ENCODE data around the gene RND1.

The RND1 gene

GRCh38 chr12:48856379-48856778, 9.3 kb downstream of the RND1 start:
- TF ChIP-seq GATA2 (IDR thresholded peaks at IDR 0.05; ENCODE audit: low read depth, low read length) (no peak), GATA3 (IDR thresholded peaks at IDR 0.05; ENCODE audit: low read depth, low read length) (no peak)

- no peak for TF ChIP-seq GATA2 (IDR thresholded peaks at IDR 0.05; ENCODE audit: low read depth, low read length)
- no peak for TF ChIP-seq GATA3 (IDR thresholded peaks at IDR 0.05; ENCODE audit: low read depth, low read length)
Observed at GRCh38 chr12:48854488-48854887, 11.2 kb downstream of the RND1 start.

DNA sequence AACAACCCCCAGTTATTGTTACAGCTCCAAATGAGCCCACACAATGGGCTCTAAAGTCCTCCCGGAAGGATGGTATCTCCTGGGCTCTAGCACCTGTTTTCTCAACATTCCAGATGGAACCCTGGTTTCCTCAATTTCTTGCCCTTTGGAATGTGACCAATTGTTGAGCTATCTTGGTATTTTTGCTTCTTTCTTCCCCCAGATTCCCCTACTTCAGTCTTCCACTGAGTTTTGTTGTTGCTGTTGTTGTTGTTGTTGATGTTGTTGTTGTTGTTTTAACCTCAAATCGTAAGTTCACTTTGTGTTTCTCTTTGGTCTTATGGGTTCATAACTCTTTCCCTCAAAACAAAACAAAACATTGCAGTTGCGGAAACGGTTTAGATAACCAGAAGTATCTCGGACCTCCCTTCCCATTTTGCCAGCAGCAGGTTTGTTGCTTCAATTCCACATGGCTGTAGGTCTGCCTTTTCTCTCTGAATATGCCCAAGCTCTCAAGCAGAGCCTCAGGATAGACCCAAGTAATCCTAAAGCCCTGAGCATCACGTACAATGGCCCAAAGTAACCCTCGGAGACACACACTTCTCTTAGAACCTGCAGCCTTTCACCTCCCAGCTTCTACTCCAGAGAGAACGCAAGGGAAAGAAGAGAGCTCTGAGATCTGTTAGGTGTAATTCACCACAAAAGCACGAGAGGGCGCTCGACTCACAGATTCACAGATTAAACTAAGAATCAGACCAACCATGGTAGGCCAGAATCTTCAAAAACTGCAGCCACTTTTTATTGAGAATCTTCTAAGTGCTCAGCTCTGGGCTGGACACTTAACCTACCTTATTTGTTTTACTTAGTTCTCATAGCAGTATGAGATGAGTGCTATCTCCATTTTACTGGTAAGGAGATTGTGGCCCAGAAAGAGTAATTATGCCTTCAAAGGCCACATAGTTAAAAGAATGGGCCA, 12.7 kb downstream of the RND1 start:
- TF ChIP-seq GATA3 (IDR thresholded peaks at IDR 0.05; ENCODE audit: low read depth, low read length) (no peak), GATA2 (IDR thresholded peaks at IDR 0.05; ENCODE audit: low read depth, low read length) (peak; percentile 70)

DNA sequence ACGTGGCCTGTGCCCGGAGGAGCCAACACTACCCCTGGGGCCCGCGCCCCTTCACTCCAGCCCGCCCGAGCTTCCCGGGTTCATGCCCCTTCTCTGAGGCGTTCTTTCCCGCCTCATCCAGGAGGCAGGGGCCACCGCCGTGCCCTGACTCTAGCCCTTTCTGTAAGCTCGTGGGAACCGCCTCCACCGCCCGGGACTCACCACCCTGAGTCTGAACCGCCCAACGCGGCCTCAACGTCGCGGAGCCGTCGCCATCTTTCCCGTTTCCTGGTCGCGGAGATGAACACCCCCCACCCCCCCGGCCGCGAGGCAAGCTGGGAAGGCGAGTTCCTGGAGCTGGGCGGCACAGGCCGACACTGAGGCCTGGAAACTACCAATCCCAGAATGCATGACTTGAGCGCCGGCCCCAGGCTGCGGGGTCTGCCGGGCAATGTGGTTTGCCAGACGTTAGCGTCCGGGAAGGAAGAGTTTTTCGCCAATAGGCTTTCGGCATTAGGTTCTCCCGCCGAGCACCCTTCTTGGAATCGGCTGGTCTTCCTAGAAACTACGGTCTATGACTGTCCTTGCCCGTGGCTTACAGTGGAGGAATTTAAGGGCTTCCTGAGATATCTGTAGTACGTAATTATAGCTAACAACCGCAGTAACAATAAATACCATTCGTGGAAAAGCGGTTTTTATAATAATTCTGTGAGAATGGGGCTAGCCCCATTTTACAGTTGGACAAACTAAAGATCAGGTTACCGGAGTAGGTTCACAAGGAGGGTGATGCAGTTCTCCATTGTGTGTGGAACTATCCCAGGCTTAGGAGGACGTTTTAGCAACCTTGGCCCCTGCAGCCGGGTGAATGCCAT, 13.6 kb downstream of the RND1 start, which contains the start of gene DDX23:
DDX23 (minus strand) TSS at position 281 of the 851 bp plus-strand sequence. CDS start 6,381 bp downstream, outside the sequence.
- TF ChIP-seq GATA3 (IDR thresholded peaks at IDR 0.05; ENCODE audit: low read depth, low read length) (no peak), GATA2 (IDR thresholded peaks at IDR 0.05; ENCODE audit: low read depth, low read length) (no peak)

DNA sequence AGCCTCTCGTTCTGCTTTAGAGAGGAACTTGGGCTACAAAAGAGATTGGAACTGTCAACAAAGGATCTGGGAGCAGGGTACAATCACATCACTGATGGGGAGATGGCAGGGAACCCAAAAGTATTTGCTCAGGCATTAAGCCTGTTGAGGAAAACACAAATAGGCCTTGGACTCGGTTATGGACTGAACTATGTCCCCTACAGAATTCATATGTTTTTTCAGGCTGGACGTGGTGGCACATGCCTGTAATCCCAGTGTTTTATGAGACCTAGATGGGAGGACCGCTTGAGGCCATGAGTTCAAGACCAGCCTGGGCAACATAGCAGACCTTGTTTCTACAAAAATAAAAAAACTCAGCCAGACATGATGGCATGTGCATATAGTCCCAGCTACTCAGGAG, 27.6 kb downstream of the RND1 start:
- TF ChIP-seq GATA3 (IDR thresholded peaks at IDR 0.05; ENCODE audit: low read depth, low read length): no peak
- TF ChIP-seq GATA2 (IDR thresholded peaks at IDR 0.05; ENCODE audit: low read depth, low read length): no peak

- TF ChIP-seq GATA3 (IDR thresholded peaks at IDR 0.05; ENCODE audit: low read depth, low read length) (no peak), GATA2 (IDR thresholded peaks at IDR 0.05; ENCODE audit: low read depth, low read length) (no peak)
Observed at GRCh38 chr12:48832321-48833060, 33.2 kb downstream of the RND1 start.

- TF ChIP-seq GATA2 (IDR thresholded peaks at IDR 0.05; ENCODE audit: low read depth, low read length) (no peak), GATA3 (IDR thresholded peaks at IDR 0.05; ENCODE audit: low read depth, low read length) (no peak)
Observed at GRCh38 chr12:48831257-48831656, 34.4 kb downstream of the RND1 start.

- TF ChIP-seq GATA3 (IDR thresholded peaks at IDR 0.05; ENCODE audit: low read depth, low read length) (no peak), GATA2 (IDR thresholded peaks at IDR 0.05; ENCODE audit: low read depth, low read length) (no peak)
Observed at GRCh38 chr12:48828841-48829575, 36.7 kb downstream of the RND1 start.

- TF ChIP-seq GATA3 (IDR thresholded peaks at IDR 0.05; ENCODE audit: low read depth, low read length): no peak
- no peak for TF ChIP-seq GATA2 (IDR thresholded peaks at IDR 0.05; ENCODE audit: low read depth, low read length)
Observed at GRCh38 chr12:48828293-48828692, 37.4 kb downstream of the RND1 start.

DNA sequence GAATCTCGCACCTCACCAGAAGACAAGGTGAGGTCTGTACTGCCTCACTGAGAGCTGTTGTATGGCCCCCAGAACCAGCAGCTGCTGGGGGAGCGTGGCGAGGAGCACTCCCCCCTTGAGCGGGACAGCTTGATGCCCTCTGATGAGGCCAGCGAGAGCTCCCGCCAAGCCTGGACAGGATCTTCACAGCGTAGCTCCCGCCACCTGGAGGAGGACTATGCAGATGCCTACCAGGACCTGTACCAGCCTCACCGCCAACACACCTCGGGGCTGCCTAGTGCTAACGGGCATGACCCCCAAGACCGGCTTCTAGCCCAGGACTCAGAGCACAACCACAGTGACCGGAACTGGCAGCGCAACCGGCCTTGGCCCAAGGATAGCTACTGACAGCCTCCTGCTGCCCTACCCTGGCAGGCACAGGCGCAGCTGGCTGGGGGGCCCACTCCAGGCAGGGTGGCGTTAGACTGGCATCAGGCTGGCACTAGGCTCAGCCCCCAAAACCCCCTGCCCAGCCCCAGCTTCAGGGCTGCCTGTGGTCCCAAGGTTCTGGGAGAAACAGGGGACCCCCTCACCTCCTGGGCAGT, 38.1 kb downstream of the RND1 start:
- TF ChIP-seq GATA2 (IDR thresholded peaks at IDR 0.05; ENCODE audit: low read depth, low read length) (no peak), GATA3 (IDR thresholded peaks at IDR 0.05; ENCODE audit: low read depth, low read length) (no peak)

GRCh38 chr12:48827026-48827425, 38.6 kb downstream of the RND1 start:
- TF ChIP-seq GATA2 (IDR thresholded peaks at IDR 0.05; ENCODE audit: low read depth, low read length) (no peak), GATA3 (IDR thresholded peaks at IDR 0.05; ENCODE audit: low read depth, low read length) (no peak)

DNA sequence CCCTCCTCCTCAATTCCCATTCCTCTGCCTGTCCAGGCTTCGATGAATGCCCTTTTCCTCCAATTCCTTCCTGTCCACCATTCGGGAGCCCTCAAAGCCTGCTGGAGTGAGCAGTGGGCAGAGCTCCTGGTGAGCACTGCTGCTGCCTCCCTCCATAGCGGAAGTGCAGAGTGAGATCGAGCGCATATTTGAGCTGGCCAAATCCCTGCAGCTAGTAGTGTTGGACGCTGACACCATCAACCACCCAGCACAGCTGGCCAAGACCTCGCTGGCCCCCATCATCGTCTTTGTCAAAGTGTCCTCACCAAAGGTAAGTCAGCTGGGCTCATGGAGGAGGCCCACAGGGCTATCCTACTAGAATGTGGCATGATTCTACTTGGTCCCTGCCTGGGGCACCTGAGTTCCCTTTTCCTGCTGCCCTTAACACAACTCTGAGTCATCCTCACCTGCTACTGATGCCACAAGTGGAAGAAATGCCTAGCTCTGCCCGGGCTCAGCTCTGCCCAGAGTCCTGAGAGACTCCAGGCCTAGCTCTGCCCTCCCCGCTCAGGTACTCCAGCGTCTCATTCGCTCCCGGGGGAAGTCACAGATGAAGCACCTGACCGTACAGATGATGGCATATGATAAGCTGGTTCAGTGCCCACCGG, 39.3 kb downstream of the RND1 start:
- no peak for TF ChIP-seq GATA2 (IDR thresholded peaks at IDR 0.05; ENCODE audit: low read depth, low read length)
- TF ChIP-seq GATA3 (IDR thresholded peaks at IDR 0.05; ENCODE audit: low read depth, low read length): no peak

Data from SH-SY5Y (cell line).